Activated CD4-positive, alpha-beta memory T cell treated with anti-CD3 and anti-CD28 coated beads, Interleukin-2, amount 10 ng/mL, durations not matched to agents 7 days and 5 days (primary cell): Measurements from ENCODE around the gene PADI1. TPM values are rescaled to one million over a fixed set of nuclear protein-coding genes. Genes with fewer than 3 reads are reported as not detected.

Experiments used
- CTCF ChIA-PET: fragments of 350-600 bp; sonication (Branson Sonifier 250); formaldehyde crosslinking; loops from one replicate; lab custom pipeline; 2021; ENCODE audit warnings: antibody characterized with exemption, inconsistent platforms; lab: Charles Lee
- POLR2A ChIA-PET: fragments of 350-600 bp; sonication (Branson Sonifier 250); formaldehyde crosslinking; loops from one replicate; lab custom pipeline; 2021; ENCODE audit warnings: antibody characterized with exemption; lab: Charles Lee
- DNase-seq: peaks from one replicate; pipeline ENCODE4 v3.0.0-alpha.2; 2020
- H3K27ac Mint-ChIP-seq: one replicate; pipeline ENCODE4 v1.8.0; 2021; ENCODE audit warnings: mild to moderate bottlenecking, mixed read lengths
- H3K27me3 Mint-ChIP-seq: one replicate; pipeline ENCODE4 v1.8.0; 2021; ENCODE audit warnings: mixed read lengths
- H3K36me3 Mint-ChIP-seq: one replicate; pipeline ENCODE4 v1.8.0; 2021; ENCODE audit warnings: low read depth, mixed read lengths
- H3K4me1 Mint-ChIP-seq: one replicate; pipeline ENCODE4 v1.8.0; 2021; ENCODE audit warnings: mixed read lengths
- H3K4me3 Mint-ChIP-seq: one replicate; pipeline ENCODE4 v1.8.0; 2021; ENCODE audit warnings: mild to moderate bottlenecking, mixed read lengths
- H3K9me3 Mint-ChIP-seq: one replicate; pipeline ENCODE4 v1.8.0; 2021; ENCODE audit warnings: mixed read lengths
- total RNA-seq, 2 experiments: library from RNA; stranded (reverse); gene quantifications; one replicate each; pipeline ENCODE4 v1.2.3, GENCODE V29; 2021

Gene PADI1
- not detected for total RNA-seq

GRCh38 chr1:17204546-17205440, at the start of gene PADI1:
Gene PADI1, plus strand, starts transcription at chr1:17205128. Its CDS starts 90 bp downstream, at chr1:17205218.
- peaks cover 45% of the 10 kb centered on the region for H3K4me1 Mint-ChIP-seq
- no peak for DNase-seq
- H3K9me3 Mint-ChIP-seq = no peaks in the 10 kb centered on the region
- H3K36me3 Mint-ChIP-seq = no peaks in the 10 kb centered on the region
- POLR2A ChIA-PET = no interaction called here
- no peak within 1 kb of the TSS for H3K4me3 Mint-ChIP-seq
- CTCF ChIA-PET = no interaction called here
- H3K27ac Mint-ChIP-seq = no peak within 1 kb of the TSS
- peaks cover 20% of the 10 kb centered on the region for H3K27me3 Mint-ChIP-seq

GRCh38 chr1:17155257-17155920, 49.5 kb upstream of the PADI1 start:
- H3K4me3 Mint-ChIP-seq = no peak overlapping the region
- peaks cover 19% of the 10 kb centered on the region for H3K9me3 Mint-ChIP-seq
- no peak for DNase-seq
- H3K4me1 Mint-ChIP-seq = peaks cover 2% of the 10 kb centered on the region
- CTCF ChIA-PET = no interaction called here
- H3K36me3 Mint-ChIP-seq = no peaks in the 10 kb centered on the region
- no peak overlapping the region for H3K27ac Mint-ChIP-seq
- POLR2A ChIA-PET = no interaction called here
- peaks cover 12% of the 10 kb centered on the region for H3K27me3 Mint-ChIP-seq

- DNase-seq = no peak
- H3K4me3 Mint-ChIP-seq = no peak overlapping the region
- ChIA-PET CTCF (no interaction called here), POLR2A (no interaction called here)
- no peaks in the 10 kb centered on the region for H3K36me3 Mint-ChIP-seq
- peaks cover 19% of the 10 kb centered on the region for H3K9me3 Mint-ChIP-seq
- peaks cover 4% of the 10 kb centered on the region for H3K4me1 Mint-ChIP-seq
- H3K27me3 Mint-ChIP-seq = peaks cover 12% of the 10 kb centered on the region
- H3K27ac Mint-ChIP-seq = no peak overlapping the region
Measured at GRCh38 chr1:17156108-17156507, 48.8 kb upstream of the PADI1 start.

- ChIA-PET POLR2A (no interaction called here), CTCF (no interaction called here)
- no peaks in the 10 kb centered on the region for H3K36me3 Mint-ChIP-seq
- peaks cover 19% of the 10 kb centered on the region for H3K9me3 Mint-ChIP-seq
- DNase-seq = no peak
- H3K27ac Mint-ChIP-seq = no peak overlapping the region
- H3K4me1 Mint-ChIP-seq = peaks cover 5% of the 10 kb centered on the region
- H3K4me3 Mint-ChIP-seq = no peak overlapping the region
- peaks cover 2% of the 10 kb centered on the region for H3K27me3 Mint-ChIP-seq
Measured at GRCh38 chr1:17158961-17159360, 46.0 kb upstream of the PADI1 start.

- no peak overlapping the region for H3K27ac Mint-ChIP-seq
- peaks cover 4% of the 10 kb centered on the region for H3K9me3 Mint-ChIP-seq
- H3K4me3 Mint-ChIP-seq = no peak overlapping the region
- H3K4me1 Mint-ChIP-seq = peaks cover 5% of the 10 kb centered on the region
- no peaks in the 10 kb centered on the region for H3K36me3 Mint-ChIP-seq
- peaks cover 2% of the 10 kb centered on the region for H3K27me3 Mint-ChIP-seq
- peak; percentile 20 for DNase-seq
- CTCF ChIA-PET = no interaction called here
- POLR2A ChIA-PET = no interaction called here
Measured at GRCh38 chr1:17161137-17161740, 43.7 kb upstream of the PADI1 start.

- no peaks in the 10 kb centered on the region for H3K36me3 Mint-ChIP-seq
- peaks cover 2% of the 10 kb centered on the region for H3K27me3 Mint-ChIP-seq
- H3K9me3 Mint-ChIP-seq = no peaks in the 10 kb centered on the region
- ChIA-PET POLR2A (no interaction called here), CTCF (no interaction called here)
- DNase-seq = no peak
- no peak overlapping the region for H3K27ac Mint-ChIP-seq
- peaks cover 3% of the 10 kb centered on the region for H3K4me1 Mint-ChIP-seq
- H3K4me3 Mint-ChIP-seq = no peak overlapping the region
Measured at GRCh38 chr1:17161926-17162800, 42.8 kb upstream of the PADI1 start.

GRCh38 chr1:17162941-17163340, 42.0 kb upstream of the PADI1 start:
- DNase-seq = no peak
- Mint-ChIP-seq H3K9me3 (no peaks in the 10 kb centered on the region), H3K4me3 (no peak overlapping the region), H3K4me1 (peaks cover 3% of the 10 kb centered on the region), H3K36me3 (no peaks in the 10 kb centered on the region), H3K27me3 (no peaks in the 10 kb centered on the region), H3K27ac (no peak overlapping the region)
- CTCF ChIA-PET = no interaction called here
- POLR2A ChIA-PET = no interaction called here

- Mint-ChIP-seq H3K27me3 (no peaks in the 10 kb centered on the region), H3K27ac (no peak overlapping the region), H3K9me3 (no peaks in the 10 kb centered on the region), H3K4me1 (peaks cover 3% of the 10 kb centered on the region), H3K4me3 (no peak overlapping the region), H3K36me3 (no peaks in the 10 kb centered on the region)
- ChIA-PET CTCF (no interaction called here), POLR2A (no interaction called here)
- no peak for DNase-seq
Measured at GRCh38 chr1:17163371-17163770, 41.6 kb upstream of the PADI1 start.

GRCh38 chr1:17163789-17164666, 40.9 kb upstream of the PADI1 start:
- H3K4me3 Mint-ChIP-seq = no peak overlapping the region
- H3K4me1 Mint-ChIP-seq = peaks cover 3% of the 10 kb centered on the region
- H3K27ac Mint-ChIP-seq = no peak overlapping the region
- no peak for DNase-seq
- no peaks in the 10 kb centered on the region for H3K9me3 Mint-ChIP-seq
- no peaks in the 10 kb centered on the region for H3K36me3 Mint-ChIP-seq
- POLR2A ChIA-PET = no interaction called here
- CTCF ChIA-PET = no interaction called here
- H3K27me3 Mint-ChIP-seq = peaks cover 3% of the 10 kb centered on the region

GRCh38 chr1:17165823-17166222, 39.1 kb upstream of the PADI1 start:
- Mint-ChIP-seq H3K4me3 (no peak overlapping the region), H3K36me3 (no peaks in the 10 kb centered on the region), H3K9me3 (no peaks in the 10 kb centered on the region), H3K27ac (no peak overlapping the region), H3K27me3 (peaks cover 3% of the 10 kb centered on the region), H3K4me1 (peaks cover 3% of the 10 kb centered on the region)
- CTCF ChIA-PET = no interaction called here
- POLR2A ChIA-PET = no interaction called here
- DNase-seq = no peak

GRCh38 chr1:17167041-17167785, 37.7 kb upstream of the PADI1 start:
- Mint-ChIP-seq H3K4me1 (no peaks in the 10 kb centered on the region), H3K27ac (no peak overlapping the region), H3K4me3 (no peak overlapping the region), H3K36me3 (no peaks in the 10 kb centered on the region), H3K9me3 (no peaks in the 10 kb centered on the region), H3K27me3 (peaks cover 5% of the 10 kb centered on the region)
- no peak for DNase-seq
- ChIA-PET CTCF (interaction anchor here (0.5 to 0.7 kb wide), 2 partner anchors 43 to 64 kb away, joined by 3 to 4 read pairs; no protein-coding TSS in a partner anchor), POLR2A (no interaction called here)

- CTCF ChIA-PET = no interaction called here
- peaks cover 5% of the 10 kb centered on the region for H3K27me3 Mint-ChIP-seq
- no peaks in the 10 kb centered on the region for H3K4me1 Mint-ChIP-seq
- H3K36me3 Mint-ChIP-seq = no peaks in the 10 kb centered on the region
- H3K27ac Mint-ChIP-seq = no peak overlapping the region
- no peak overlapping the region for H3K4me3 Mint-ChIP-seq
- DNase-seq = no peak
- no peaks in the 10 kb centered on the region for H3K9me3 Mint-ChIP-seq
- POLR2A ChIA-PET = no interaction called here
Measured at GRCh38 chr1:17167786-17168090, 37.2 kb upstream of the PADI1 start.
